A549 treated with ZK216348 at 1 μM for 4 hours (cell line): ENCODE data around the gene PDGFB. TPM values are rescaled to one million over a fixed set of nuclear protein-coding genes. Genes with fewer than 3 reads are reported as not detected.

ENCODE experiments used
- total RNA-seq: library from RNA; stranded (reverse); fragments of 200-300 nt; extraction: Qiagen RNA extraction; gene quantifications from 5 replicates; pipeline ENCODE4 v1.2.3, GENCODE V29; 2022; ENCODE audit warnings: low read depth

The PDGFB gene
- 3.5 to 4.0 TPM (median 3.7 TPM) in 5 replicates for total RNA-seq

DNA sequence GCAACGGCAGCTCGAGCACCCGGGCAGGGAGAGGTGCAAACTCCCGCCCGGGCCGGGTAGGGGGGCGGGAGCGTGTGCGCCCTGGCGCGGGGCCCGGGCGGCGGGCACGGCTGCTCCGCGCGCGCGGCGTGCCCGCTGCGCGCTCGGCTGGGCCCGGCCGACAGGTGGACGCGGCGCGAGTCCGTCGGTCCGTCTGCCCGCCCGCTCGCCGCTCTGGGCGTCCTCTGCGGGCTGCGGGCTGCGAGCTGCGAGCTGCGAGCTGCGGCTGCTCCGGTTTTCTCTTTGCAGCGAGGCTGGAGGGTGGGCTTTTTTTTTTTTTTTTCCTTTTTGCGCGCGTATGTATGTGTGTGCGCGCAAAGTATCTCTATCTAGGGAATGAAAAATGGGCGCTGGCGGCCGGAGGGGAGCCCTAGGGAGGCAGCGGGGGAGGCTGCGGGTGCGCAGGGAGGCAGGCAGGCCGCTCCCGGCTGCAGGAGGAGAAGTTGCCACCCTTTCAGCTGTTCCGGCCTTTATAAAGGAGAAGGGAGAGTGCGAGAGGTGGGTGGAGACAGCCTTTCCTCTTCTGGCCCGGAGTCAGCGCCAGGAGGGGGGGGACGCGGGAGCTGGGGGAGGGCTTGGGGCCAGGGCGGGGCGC, at the start of gene PDGFB:
TSS of gene PDGFB (minus strand) at position 487 of the 634 bp plus-strand sequence. CDS start 1,019 bp downstream, outside the sequence.

Other genes with a start within 250 kb of the PDGFB start
- gene APOBEC3C, start 230.7 kb downstream of the PDGFB start, total RNA-seq: 24.8 to 30.7 TPM (median 29.0 TPM) in 5 replicates
- 0.26 to 0.46 TPM (median 0.37 TPM) in 5 replicates for gene APOBEC3D, start 223.9 kb downstream of the PDGFB start, total RNA-seq
- gene APOBEC3F, start 204.1 kb downstream of the PDGFB start, total RNA-seq: 1.8 to 3.1 TPM (median 2.2 TPM) in 5 replicates
- gene APOBEC3G, start 167.7 kb downstream of the PDGFB start, total RNA-seq: 0.15 TPM in 1 of 5 replicates, not detected in the others
- gene APOBEC3H, start 147.7 kb downstream of the PDGFB start, total RNA-seq: 0.20 to 1.2 TPM (median 0.49 TPM) in 3 of 5 replicates, not detected in the others
- gene CBX7, start 92.3 kb downstream of the PDGFB start, total RNA-seq: 0.70 to 1.7 TPM (median 1.2 TPM) in 5 replicates
- gene RPL3, start 74.6 kb upstream of the PDGFB start, total RNA-seq: 1,707 to 1,938 TPM (median 1,738 TPM) in 5 replicates
- 6.1 to 13.5 TPM (median 11.4 TPM) in 5 replicates for gene SYNGR1, start 105.0 kb upstream of the PDGFB start, total RNA-seq
- 6.6 to 11.7 TPM (median 10.8 TPM) in 5 replicates for gene TAB1, start 154.8 kb upstream of the PDGFB start, total RNA-seq
- gene MGAT3, start 212.0 kb upstream of the PDGFB start, total RNA-seq: 0.20 to 0.76 TPM (median 0.56 TPM) in 5 replicates